EH (cell line): Measurements from ENCODE around the gene S1PR3.

Experiments used
- DNase-seq: peaks from one replicate; pipeline ENCODE4 v3.0.0-alpha.2; 2015; ENCODE audit warnings: low read depth

The S1PR3 gene

GRCh38 chr9:89038382-89039103 is 47.3 kb downstream of the S1PR3 start:
- DNase-seq = peak; percentile 91

- DNase-seq = no peak
These were observed 47.8 kb downstream of the S1PR3 start for GRCh38 chr9:89039104-89039465.

GRCh38 chr9:89039664-89040063 is 48.4 kb downstream of the S1PR3 start:
- DNase-seq = no peak

- DNase-seq = no peak
These were observed 51.7 kb downstream of the S1PR3 start for GRCh38 chr9:89042984-89043383.

- DNase-seq = no peak
These were observed 52.8 kb downstream of the S1PR3 start for GRCh38 chr9:89044104-89044503.

- DNase-seq = no peak
These were observed 53.6 kb downstream of the S1PR3 start for GRCh38 chr9:89044881-89045280.

- peak; percentile 54 for DNase-seq
These were observed 55.6 kb downstream of the S1PR3 start for GRCh38 chr9:89046832-89047231.

GRCh38 chr9:89047667-89048066 is 56.4 kb downstream of the S1PR3 start:
- no peak for DNase-seq

GRCh38 chr9:89048616-89049015 is 57.3 kb downstream of the S1PR3 start:
- DNase-seq = no peak

- no peak for DNase-seq
These were observed 58.4 kb downstream of the S1PR3 start for GRCh38 chr9:89049646-89050045.

GRCh38 chr9:89051421-89052025 is 60.3 kb downstream of the S1PR3 start:
- no peak for DNase-seq

GRCh38 chr9:89052470-89053097 is 61.3 kb downstream of the S1PR3 start:
- no peak for DNase-seq

GRCh38 chr9:89053301-89053700 is 62.0 kb downstream of the S1PR3 start:
- DNase-seq = no peak
